GM06990 (cell line): Measurements from ENCODE around the gene RMDN2.
"Not testable (repeated sequence)": the region's sequence is repeated elsewhere in the genome, so short reads cannot be mapped to it uniquely, and the experiment has no call there.

Source experiments
- DNase-seq: peaks from one replicate; pipeline ENCODE4 v3.0.0-alpha.2; 2011; ENCODE audit not compliant: insufficient read length; ENCODE audit errors: extremely low read depth
- H3K27me3 ChIP-seq: replicated peaks from 2 replicates; pipeline ENCODE4 v1.6.0; 2011; ENCODE audit warnings: low read length; ENCODE audit not compliant: control insufficient read depth, insufficient read depth
- H3K36me3 ChIP-seq: 2 replicates; pipeline ENCODE4 v1.5.1; 2011; ENCODE audit warnings: low read length; ENCODE audit not compliant: control insufficient read depth, insufficient read depth
- H3K4me3 ChIP-seq: replicated peaks from 2 replicates; pipeline ENCODE4 v1.5.1; 2011; ENCODE audit warnings: low read depth, mild to moderate bottlenecking, control low read depth, low read length
- TF ChIP-seq, protein P1 (sequence below): IDR thresholded peaks from 2 replicates; pipeline ENCODE4 v1.5.1; 2011; ENCODE audit warnings: low read length, control low read depth, mild to moderate bottlenecking, inconsistent platforms; ENCODE audit not compliant: insufficient read depth, poor library complexity, severe bottlenecking

The RMDN2 gene

DNA sequence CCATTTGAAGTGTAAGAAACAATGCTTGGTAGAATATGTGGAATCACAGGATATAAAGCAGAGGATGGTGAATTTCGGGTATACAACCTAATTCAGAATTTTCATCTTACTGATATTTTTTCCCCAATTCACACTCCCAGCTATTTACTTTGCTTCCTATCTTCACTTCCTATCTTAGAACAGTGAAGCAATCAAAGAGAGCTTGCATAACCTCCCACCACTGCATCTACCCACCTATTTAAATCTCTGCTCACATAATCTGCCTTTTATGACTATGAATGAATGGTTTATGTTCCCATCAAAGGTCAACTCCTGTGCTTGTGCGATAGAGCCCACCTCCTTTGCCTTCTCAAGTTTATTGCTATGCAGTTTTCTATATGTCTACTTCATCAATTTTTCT, 3.3 kb downstream of the RMDN2 start:
- Histone ChIP-seq H3K4me3 (no peak overlapping the region), H3K27me3 (no peaks in the 10 kb centered on the region), H3K36me3 (no peaks in the 10 kb centered on the region)
- TF ChIP-seq, protein P1, sequence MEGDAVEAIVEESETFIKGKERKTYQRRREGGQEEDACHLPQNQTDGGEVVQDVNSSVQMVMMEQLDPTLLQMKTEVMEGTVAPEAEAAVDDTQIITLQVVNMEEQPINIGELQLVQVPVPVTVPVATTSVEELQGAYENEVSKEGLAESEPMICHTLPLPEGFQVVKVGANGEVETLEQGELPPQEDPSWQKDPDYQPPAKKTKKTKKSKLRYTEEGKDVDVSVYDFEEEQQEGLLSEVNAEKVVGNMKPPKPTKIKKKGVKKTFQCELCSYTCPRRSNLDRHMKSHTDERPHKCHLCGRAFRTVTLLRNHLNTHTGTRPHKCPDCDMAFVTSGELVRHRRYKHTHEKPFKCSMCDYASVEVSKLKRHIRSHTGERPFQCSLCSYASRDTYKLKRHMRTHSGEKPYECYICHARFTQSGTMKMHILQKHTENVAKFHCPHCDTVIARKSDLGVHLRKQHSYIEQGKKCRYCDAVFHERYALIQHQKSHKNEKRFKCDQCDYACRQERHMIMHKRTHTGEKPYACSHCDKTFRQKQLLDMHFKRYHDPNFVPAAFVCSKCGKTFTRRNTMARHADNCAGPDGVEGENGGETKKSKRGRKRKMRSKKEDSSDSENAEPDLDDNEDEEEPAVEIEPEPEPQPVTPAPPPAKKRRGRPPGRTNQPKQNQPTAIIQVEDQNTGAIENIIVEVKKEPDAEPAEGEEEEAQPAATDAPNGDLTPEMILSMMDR: no peak
- no peak for DNase-seq

DNA sequence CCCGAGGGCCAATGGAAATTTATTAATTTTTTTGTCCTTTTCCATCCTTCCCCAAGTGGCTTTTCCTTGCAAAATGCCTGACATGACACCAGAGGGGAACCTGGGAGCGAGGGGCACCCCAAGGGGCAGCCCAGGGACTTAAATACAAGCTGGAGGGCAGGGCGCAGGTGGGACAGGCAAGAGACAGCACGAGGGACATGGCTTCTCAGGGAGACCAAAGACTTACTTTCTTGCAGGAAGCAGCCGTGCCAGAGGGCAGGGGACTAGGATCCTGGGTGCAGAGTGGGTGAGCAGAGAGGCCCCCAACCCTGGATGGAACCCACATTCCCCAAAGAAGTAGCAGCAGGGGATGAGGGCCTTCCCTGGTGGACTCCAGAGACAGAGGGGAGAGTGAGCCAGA, 5.3 kb downstream of the RMDN2 start:
- H3K4me3 ChIP-seq, H3K36me3 ChIP-seq, H3K27me3 ChIP-seq, DNase-seq: not testable (repeated sequence)

DNA sequence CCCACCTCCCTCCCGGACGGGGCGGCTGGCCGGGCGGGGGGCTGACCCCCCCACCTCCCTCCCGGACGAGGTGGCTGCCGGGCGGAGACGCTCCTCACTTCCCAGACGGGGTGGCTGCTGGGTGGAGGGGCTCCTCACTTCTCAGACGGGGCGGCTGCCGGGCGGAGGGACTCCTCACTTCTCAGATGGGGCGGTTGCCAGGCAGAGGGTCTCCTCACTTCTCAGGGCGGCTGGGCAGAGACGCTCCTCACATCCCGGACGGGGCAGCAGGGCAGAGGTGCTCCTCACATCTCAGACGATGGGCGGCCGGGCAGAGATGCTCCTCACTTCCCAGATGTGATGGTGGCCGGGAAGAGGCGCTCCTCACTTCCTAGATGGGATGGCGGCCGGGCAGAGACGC, 7.8 kb downstream of the RMDN2 start:
- H3K36me3 ChIP-seq, H3K27me3 ChIP-seq, DNase-seq, H3K4me3 ChIP-seq: not testable (repeated sequence)

DNA sequence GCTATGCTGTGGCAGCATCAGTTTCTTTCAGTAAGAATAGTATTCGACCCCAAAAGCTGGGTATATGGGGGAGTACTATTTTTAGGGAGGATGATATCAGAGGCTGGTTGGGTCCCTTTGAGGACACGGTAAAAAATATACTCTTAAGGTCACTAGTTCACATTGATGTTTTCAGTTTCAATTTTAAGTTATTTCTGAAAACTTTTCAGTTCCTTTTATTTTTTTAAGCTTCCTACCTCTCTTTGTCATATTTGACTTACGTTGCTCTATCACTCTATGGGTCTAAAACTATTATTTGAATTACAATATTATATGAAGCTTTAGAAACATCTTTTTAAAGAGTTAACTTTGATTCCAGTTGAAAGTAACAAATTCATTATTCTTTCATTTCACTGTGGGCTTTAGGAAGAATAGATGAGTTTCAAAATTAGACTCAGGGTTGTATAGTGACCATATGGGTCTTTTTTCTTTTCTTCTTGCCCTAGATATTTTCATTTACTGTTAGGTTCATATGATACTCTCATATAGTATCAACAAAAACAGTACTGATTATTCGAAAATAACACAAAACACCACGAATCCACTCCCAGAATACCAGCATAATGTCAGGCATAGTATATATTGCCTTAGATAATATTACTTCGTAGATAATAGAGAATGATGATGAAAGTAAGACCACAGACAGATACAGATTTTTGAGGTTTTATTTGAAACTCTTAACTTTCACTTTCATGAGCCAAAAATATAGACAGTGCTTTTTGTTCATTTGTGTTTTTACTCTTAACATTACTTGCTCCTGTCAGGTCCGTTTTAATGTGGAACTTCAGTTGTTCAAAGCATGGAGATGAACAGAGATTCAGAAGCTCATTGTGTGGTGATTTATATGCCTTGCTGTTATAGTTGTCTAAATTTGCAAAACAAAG, 9.8 kb downstream of the RMDN2 start:
- DNase-seq: peak; percentile 70

DNA sequence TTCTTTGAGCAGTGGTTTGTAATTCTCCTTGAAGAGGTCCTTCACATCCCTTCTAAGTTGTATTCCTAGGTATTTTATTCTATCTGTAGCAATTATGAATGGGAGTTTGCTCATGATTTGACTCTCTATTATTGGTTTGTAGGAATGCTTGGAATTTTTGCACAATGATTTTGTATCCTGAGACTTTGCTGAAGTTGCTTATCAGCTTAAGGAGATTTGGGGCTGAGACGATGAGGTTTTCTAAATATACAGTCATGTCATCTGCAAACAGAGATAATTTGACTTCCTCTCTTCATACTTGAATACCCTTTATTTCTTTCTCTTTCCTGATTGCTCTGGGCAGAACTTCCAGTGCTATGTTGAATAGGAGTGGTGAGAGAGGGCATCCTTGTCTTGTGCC, 12.5 kb downstream of the RMDN2 start:
- H3K36me3 ChIP-seq, H3K4me3 ChIP-seq, H3K27me3 ChIP-seq, DNase-seq: not testable (repeated sequence)

More for the DNA sequence above, 9.8 kb downstream of the RMDN2 start:
- H3K36me3 ChIP-seq: no peaks in the 10 kb centered on the region
- H3K27me3 ChIP-seq: no peaks in the 10 kb centered on the region
- H3K4me3 ChIP-seq: peak overlapping the region; percentile 44
- TF ChIP-seq, protein P1: no peak

DNA sequence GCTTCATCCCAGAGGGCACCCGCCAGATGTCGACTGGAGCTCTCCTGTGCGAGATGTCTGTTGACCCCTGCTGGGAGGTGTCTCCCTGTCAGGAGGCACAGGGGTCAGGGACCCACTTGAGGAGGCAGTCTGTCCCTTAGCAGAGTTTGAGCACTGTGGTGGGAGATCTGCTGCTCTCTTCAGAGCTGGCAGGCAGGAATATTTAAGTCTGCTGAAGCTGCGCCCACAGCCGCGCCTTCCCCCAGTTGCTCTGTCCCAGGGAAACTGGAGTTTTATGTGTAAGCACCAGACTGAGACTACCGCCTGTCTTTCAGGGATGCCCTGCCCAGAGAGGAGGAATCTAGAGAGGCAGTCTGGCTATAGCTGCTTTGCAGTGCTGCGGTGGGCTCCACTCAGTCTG, 16.2 kb downstream of the RMDN2 start:
- H3K4me3 ChIP-seq, H3K36me3 ChIP-seq, H3K27me3 ChIP-seq, DNase-seq: not testable (repeated sequence)

DNA sequence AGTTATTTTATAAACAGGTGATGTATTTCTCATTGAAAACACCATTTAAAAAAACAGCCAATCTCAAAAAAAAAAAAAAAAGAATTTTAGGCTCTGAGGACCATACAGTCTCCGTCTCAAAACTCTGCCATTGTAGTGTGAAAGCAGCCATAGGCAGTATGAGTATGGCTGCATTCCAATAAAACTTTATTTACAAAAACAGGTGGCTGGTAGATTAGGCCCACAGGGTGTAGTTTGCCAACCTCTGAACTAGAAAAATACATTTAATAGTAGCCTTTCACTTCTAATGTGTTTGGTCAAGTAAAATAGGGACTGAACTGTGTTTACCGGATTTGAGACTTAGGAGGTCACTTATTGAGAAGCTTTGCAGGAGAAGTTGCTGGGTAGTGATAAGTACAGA, 19.2 kb downstream of the RMDN2 start:
- H3K36me3 ChIP-seq: no peaks in the 10 kb centered on the region
- H3K4me3 ChIP-seq: no peak overlapping the region
- no peaks in the 10 kb centered on the region for H3K27me3 ChIP-seq
- no peak for DNase-seq
- TF ChIP-seq, protein P1: no peak

DNA sequence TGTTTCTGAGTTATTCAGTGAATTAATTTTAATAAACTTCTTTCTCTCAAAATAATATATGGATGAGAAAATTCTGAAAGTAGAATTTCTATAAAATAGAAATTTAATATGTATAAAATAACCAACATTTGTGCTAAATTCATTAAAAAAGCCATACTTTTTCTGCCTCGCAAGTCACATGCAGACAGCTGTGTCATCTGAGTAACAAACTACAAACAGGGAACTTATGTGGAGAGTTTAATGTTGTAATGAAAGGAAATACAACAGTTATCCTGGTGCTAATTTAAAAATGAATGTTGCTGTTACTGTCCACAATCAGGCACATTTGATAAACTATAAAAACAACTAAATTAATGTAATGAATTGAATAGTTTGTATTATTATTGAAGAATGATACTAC, 22.2 kb downstream of the RMDN2 start:
- H3K4me3 ChIP-seq: no peak overlapping the region

DNA sequence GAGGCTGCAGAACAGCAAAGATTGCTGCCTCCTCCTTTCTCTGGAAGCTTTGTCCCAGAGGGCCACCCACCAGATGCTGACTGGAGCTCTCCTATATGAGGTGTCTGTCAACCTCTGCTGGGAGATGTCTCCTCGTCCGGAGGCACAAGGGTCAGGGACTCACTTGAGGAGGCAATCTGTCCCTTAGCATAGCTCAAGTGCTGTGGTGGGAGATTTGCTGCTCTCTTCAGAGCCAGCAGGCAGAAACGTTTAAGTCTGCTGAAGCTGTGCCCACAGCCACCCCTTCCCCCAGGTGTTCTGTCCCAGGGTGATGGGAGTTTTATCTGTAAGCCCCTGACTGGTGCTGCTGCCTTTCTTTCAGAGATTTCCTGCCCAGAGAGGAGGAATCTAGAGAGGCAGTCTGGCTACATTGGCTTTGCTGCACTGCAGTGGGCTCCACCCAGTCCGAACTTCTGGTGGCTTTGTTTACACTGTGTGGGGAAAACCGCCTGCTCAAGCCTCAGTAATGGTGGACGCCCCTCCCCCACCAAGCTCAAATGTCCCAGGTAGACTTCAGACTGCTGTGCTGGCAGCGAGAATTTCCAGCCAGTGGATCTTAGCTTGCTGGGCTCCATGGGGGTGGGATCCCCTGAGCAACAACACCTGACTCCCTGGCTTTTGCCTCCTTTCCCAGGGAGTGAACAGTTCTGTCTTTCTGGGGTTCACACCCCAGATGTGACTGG, 37.1 kb downstream of the RMDN2 start:
- not testable (repeated sequence) for H3K4me3 ChIP-seq, H3K27me3 ChIP-seq, H3K36me3 ChIP-seq, DNase-seq

More for the DNA sequence above, 22.2 kb downstream of the RMDN2 start:
- no peak for DNase-seq
- TF ChIP-seq, protein P1: no peak
- Histone ChIP-seq H3K27me3 (no peaks in the 10 kb centered on the region), H3K36me3 (no peaks in the 10 kb centered on the region)

DNA sequence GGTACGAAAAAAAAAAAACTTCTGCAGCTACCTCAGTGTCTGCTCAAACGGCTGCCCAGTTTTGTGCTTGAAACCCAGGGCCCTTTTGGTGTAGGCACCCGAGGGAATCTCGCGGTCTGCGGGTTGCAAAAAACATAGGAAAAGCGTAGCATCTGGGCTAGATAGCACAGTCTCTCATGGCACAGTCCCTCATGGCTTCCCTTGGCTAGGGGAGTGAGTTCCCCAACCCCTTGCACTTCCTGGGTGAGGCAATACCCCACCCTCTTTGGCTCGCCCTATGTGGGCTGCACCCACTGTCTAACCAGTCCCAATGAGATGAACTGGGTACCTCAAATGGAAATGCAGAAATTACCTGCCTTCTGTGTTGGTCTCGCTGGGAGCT, 37.6 kb downstream of the RMDN2 start:
- not testable (repeated sequence) for H3K36me3 ChIP-seq, H3K4me3 ChIP-seq, H3K27me3 ChIP-seq, DNase-seq
